Panc1 (cell line): ENCODE data around the gene ZDHHC14. TPM values are rescaled to one million over a fixed set of nuclear protein-coding genes. Genes with fewer than 3 reads are reported as not detected.

ENCODE experiments used
- ATAC-seq: fragments of 200-7000 bp; cut with Tn5 transposase; 2 replicates; pipeline ENCODE4 v1.9.1; 2020; ENCODE audit warnings: mild to moderate bottlenecking, moderate library complexity
- BruUV-seq: library from RNA; stranded (reverse); fragments of 400-500 nt; replicated peaks from 2 replicates; lab custom pipeline; 2021; lab: Mats Ljungman, UMichigan
- CTCF ChIA-PET: fragments of 300-600 bp; sonication (Branson Sonifier 250); formaldehyde crosslinking; loops from one replicate; lab custom pipeline; 2022; ENCODE audit warnings: antibody characterized with exemption; lab: Charles Lee
- POLR2A ChIA-PET: fragments of 300-600 bp; sonication (Branson Sonifier 250); formaldehyde crosslinking; loops from one replicate; lab custom pipeline; 2022; ENCODE audit warnings: antibody characterized with exemption; lab: Charles Lee
- DNase-seq: peaks from one replicate; pipeline ENCODE4 v3.0.0-alpha.2; 2010; ENCODE audit warnings: low read depth, low spot score
- H3K27ac ChIP-seq: 2 replicates; pipeline ENCODE4 v1.5.1; 2011; ENCODE audit warnings: mild to moderate bottlenecking, low read length, inconsistent platforms
- H3K27me3 ChIP-seq: fragments of 200-500 bp; sonication (Bioruptor generic); 2 replicates; pipeline ENCODE4 v1.6.0; 2014; ENCODE audit warnings: low read length, inconsistent platforms; ENCODE audit not compliant: control insufficient read depth, insufficient read depth
- H3K36me3 ChIP-seq: fragments of 200-500 bp; sonication (Bioruptor generic); 2 replicates; pipeline ENCODE4 v1.5.1; 2014; ENCODE audit warnings: inconsistent platforms, mild to moderate bottlenecking, low read length, moderate library complexity; ENCODE audit not compliant: control insufficient read depth, insufficient read depth
- H3K4me1 ChIP-seq: 2 replicates; pipeline ENCODE4 v1.5.1; 2011; ENCODE audit warnings: inconsistent platforms, mild to moderate bottlenecking, low read length, moderate library complexity; ENCODE audit not compliant: control insufficient read depth, insufficient read depth
- H3K4me3 ChIP-seq, 2 experiments: 2 replicates each; pipeline ENCODE4 v1.5.1; 2011 to 2012; ENCODE audit warnings: low read depth in 2 of 2, low read length in 2 of 2, mild to moderate bottlenecking in 2 of 2, inconsistent platforms in 1 of 2, moderate library complexity in 1 of 2
- H3K9me3 ChIP-seq: fragments of 200-500 bp; sonication (Bioruptor generic); 2 replicates; pipeline ENCODE4 v1.5.1; 2014; ENCODE audit warnings: low read depth, mild to moderate bottlenecking, inconsistent platforms, low read length, moderate library complexity; ENCODE audit not compliant: control insufficient read depth, insufficient read depth
- POLR2AphosphoS5 ChIP-seq: IDR thresholded peaks from 2 replicates; pipeline ENCODE4 v1.6.1; 2012; ENCODE audit warnings: mild to moderate bottlenecking, low read depth, low read length, moderate library complexity
- SIN3A ChIP-seq: IDR thresholded peaks from 2 replicates; pipeline ENCODE4 v1.6.1; 2012; ENCODE audit warnings: low read depth, mild to moderate bottlenecking, low read length, moderate library complexity, borderline replicate concordance; ENCODE audit not compliant: insufficient read depth
- TCF7L2 ChIP-seq: IDR thresholded peaks from 2 replicates; pipeline ENCODE4 v1.6.1; 2011; ENCODE audit warnings: mild to moderate bottlenecking, low read depth, low read length, inconsistent platforms
- in situ Hi-C: cut with HindIII; loops from 2 replicates; pipeline ENCODE4 v1.10.0; 2016; ENCODE audit warnings: low sequenced_read_pairs, low pct_unique_long_range_greater_than_20kb
- intact Hi-C: fragments of 100-400 bp; cut with micrococcal nuclease; formaldehyde crosslinking; loops from one replicate; pipeline ENCODE4 v1.10.0; 2022; ENCODE audit not compliant: unreplicated experiment
- total RNA-seq: library from RNA; stranded (reverse); gene quantifications from one replicate; pipeline ENCODE4 v1.2.1, GENCODE V29; 2021; ENCODE audit not compliant: unreplicated experiment
- TF ChIP-seq, protein P1 (sequence below), 2 experiments: IDR thresholded peaks; 2 replicates each; pipeline ENCODE4 v1.6.1; 2011 to 2012; ENCODE audit warnings: low read depth in 2 of 2, control low read depth in 1 of 2, low read length in 1 of 2, mild to moderate bottlenecking in 1 of 2, moderate library complexity in 1 of 2; ENCODE audit not compliant: insufficient read depth in 1 of 2
- TF ChIP-seq, protein P2 (sequence below): fragments of 450-650 bp; IDR thresholded peaks from 2 replicates; pipeline ENCODE4 v1.5.1; 2017; ENCODE audit warnings: mild to moderate bottlenecking

The ZDHHC14 gene
- total RNA-seq, 1 experiment from 2014 or later: 19.9 TPM

GRCh38 chr6:157379656-157380457 is 1.1 kb upstream of the ZDHHC14 start:
- ChIA-PET POLR2A (interaction anchor here (0.6 kb wide), 2 partner anchors 25 to 48 kb away, joined by 4 to 10 read pairs; no protein-coding TSS in a partner anchor), CTCF (interaction anchor here (0.6 kb wide), 3 partner anchors 9 to 590 kb away, joined by 3 to 4 read pairs (median 3); no protein-coding TSS in a partner anchor)
- peak overlapping the region; percentile 91 for H3K27ac ChIP-seq
- no TSS peak for BruUV-seq
- TF ChIP-seq SIN3A: peak; percentile 64; the same call in 1 of the 2 replicates
- TF ChIP-seq, protein P1, sequence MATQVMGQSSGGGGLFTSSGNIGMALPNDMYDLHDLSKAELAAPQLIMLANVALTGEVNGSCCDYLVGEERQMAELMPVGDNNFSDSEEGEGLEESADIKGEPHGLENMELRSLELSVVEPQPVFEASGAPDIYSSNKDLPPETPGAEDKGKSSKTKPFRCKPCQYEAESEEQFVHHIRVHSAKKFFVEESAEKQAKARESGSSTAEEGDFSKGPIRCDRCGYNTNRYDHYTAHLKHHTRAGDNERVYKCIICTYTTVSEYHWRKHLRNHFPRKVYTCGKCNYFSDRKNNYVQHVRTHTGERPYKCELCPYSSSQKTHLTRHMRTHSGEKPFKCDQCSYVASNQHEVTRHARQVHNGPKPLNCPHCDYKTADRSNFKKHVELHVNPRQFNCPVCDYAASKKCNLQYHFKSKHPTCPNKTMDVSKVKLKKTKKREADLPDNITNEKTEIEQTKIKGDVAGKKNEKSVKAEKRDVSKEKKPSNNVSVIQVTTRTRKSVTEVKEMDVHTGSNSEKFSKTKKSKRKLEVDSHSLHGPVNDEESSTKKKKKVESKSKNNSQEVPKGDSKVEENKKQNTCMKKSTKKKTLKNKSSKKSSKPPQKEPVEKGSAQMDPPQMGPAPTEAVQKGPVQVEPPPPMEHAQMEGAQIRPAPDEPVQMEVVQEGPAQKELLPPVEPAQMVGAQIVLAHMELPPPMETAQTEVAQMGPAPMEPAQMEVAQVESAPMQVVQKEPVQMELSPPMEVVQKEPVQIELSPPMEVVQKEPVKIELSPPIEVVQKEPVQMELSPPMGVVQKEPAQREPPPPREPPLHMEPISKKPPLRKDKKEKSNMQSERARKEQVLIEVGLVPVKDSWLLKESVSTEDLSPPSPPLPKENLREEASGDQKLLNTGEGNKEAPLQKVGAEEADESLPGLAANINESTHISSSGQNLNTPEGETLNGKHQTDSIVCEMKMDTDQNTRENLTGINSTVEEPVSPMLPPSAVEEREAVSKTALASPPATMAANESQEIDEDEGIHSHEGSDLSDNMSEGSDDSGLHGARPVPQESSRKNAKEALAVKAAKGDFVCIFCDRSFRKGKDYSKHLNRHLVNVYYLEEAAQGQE (IDR thresholded peaks at IDR 0.05; ENCODE audit: insufficient read depth in 1 of 2, low read depth in 2 of 2, low read length in 1 of 2): no peak
- ATAC-seq (peak; percentile 88), DNase-seq (peak; percentile 62)
- H3K4me3 ChIP-seq: peak overlapping the region; percentile 68 to 88
- no peaks in the 10 kb centered on the region for H3K27me3 ChIP-seq
- intact Hi-C loops (loop anchor here (5.0 to 10.0 kb wide), 3 partner anchors 55 to 287 kb away; partner anchors contain the start of gene TMEM242), in situ Hi-C loops (no loop called here)
- no peaks in the 10 kb centered on the region; the same call in 1 of the 2 replicates for H3K36me3 ChIP-seq
- H3K4me1 ChIP-seq: peaks cover 22% of the 10 kb centered on the region
- H3K9me3 ChIP-seq: no peaks in the 10 kb centered on the region

DNA sequence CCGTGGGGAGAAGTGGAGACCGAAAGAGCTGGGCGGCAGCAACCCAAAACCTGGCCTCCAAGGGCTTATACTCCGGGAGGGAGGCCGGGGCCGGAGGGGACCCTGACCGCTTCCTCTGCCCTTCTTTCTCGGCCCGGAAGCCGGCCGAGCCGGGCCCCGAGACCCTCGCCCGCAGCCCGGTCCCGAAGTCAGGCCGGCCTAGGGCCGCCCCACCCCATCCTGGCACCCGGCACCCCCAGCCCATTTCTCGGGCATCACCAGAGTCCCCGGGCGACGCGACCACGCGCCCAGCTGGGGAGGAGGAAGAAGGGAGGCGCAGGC is 572 bp upstream of the ZDHHC14 start:
- peak; percentile 35; the same call in 1 of the 2 replicates for ATAC-seq
- Histone ChIP-seq H3K4me1 (peaks cover 22% of the 10 kb centered on the region), H3K27ac (peak overlapping the region; percentile 91), H3K27me3 (no peaks in the 10 kb centered on the region), H3K36me3 (no peaks in the 10 kb centered on the region; the same call in 1 of the 2 replicates), H3K9me3 (no peaks in the 10 kb centered on the region), H3K4me3 (peak overlapping the region; percentile 68 to 88)
- CTCF ChIA-PET: interaction anchor here (0.6 kb wide), 2 partner anchors 45 to 591 kb away, joined by 3 to 4 read pairs; no protein-coding TSS in a partner anchor
- TF ChIP-seq SIN3A (no peak), TCF7L2 (no peak), POLR2AphosphoS5 (no peak)
- TF ChIP-seq, protein P1 (IDR thresholded peaks at IDR 0.05; ENCODE audit: insufficient read depth in 1 of 2, low read depth in 2 of 2, low read length in 1 of 2): no peak
- TF ChIP-seq, protein P2, sequence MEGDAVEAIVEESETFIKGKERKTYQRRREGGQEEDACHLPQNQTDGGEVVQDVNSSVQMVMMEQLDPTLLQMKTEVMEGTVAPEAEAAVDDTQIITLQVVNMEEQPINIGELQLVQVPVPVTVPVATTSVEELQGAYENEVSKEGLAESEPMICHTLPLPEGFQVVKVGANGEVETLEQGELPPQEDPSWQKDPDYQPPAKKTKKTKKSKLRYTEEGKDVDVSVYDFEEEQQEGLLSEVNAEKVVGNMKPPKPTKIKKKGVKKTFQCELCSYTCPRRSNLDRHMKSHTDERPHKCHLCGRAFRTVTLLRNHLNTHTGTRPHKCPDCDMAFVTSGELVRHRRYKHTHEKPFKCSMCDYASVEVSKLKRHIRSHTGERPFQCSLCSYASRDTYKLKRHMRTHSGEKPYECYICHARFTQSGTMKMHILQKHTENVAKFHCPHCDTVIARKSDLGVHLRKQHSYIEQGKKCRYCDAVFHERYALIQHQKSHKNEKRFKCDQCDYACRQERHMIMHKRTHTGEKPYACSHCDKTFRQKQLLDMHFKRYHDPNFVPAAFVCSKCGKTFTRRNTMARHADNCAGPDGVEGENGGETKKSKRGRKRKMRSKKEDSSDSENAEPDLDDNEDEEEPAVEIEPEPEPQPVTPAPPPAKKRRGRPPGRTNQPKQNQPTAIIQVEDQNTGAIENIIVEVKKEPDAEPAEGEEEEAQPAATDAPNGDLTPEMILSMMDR: no peak
- intact Hi-C loops (loop anchor here (5.0 to 10.0 kb wide), 2 partner anchors 214 to 287 kb away; no protein-coding TSS in a partner anchor), in situ Hi-C loops (no loop called here)
- POLR2A ChIA-PET: no interaction called here
- no TSS peak for BruUV-seq
- DNase-seq: no peak
